IMR-90 (cell line): ENCODE data around the gene RASSF4.

Experiments
- CEBPB ChIP-seq: IDR thresholded peaks from 2 replicates; pipeline ENCODE4 v1.6.1; 2012; ENCODE audit warnings: low read depth, low read length, improper control_type of control experiment
- CHD1 ChIP-seq: IDR thresholded peaks from 2 replicates; pipeline ENCODE4 v1.6.1; 2012; ENCODE audit warnings: low read depth, low read length, improper control_type of control experiment
- FOS ChIP-seq: fragments of 150-350 bp; IDR thresholded peaks from 2 replicates; pipeline ENCODE4 v1.6.1; 2016; ENCODE audit warnings: low read depth, low read length
- MAFK ChIP-seq: IDR thresholded peaks from 2 replicates; pipeline ENCODE4 v1.6.1; 2012; ENCODE audit warnings: low read depth, low read length, improper control_type of control experiment
- MAZ ChIP-seq: IDR thresholded peaks from 2 replicates; pipeline ENCODE4 v1.6.1; 2012; ENCODE audit warnings: low read depth, mild to moderate bottlenecking, low read length, improper control_type of control experiment, moderate library complexity, borderline replicate concordance
- MXI1 ChIP-seq: IDR thresholded peaks from 2 replicates; pipeline ENCODE4 v1.6.1; 2012; ENCODE audit warnings: low read depth, mild to moderate bottlenecking, low read length, moderate library complexity, borderline replicate concordance
- POLR2A ChIP-seq: IDR thresholded peaks from 2 replicates; pipeline ENCODE4 v1.6.1; 2012; ENCODE audit warnings: mild to moderate bottlenecking, low read depth, low read length
- RAD21 ChIP-seq: IDR thresholded peaks from 2 replicates; pipeline ENCODE4 v1.6.1; 2012; ENCODE audit warnings: low read length, improper control_type of control experiment
- RCOR1 ChIP-seq: IDR thresholded peaks from 2 replicates; pipeline ENCODE4 v1.6.1; 2012; ENCODE audit warnings: mild to moderate bottlenecking, low read length, improper control_type of control experiment; ENCODE audit not compliant: insufficient replicate concordance
- RFX5 ChIP-seq: IDR thresholded peaks from 2 replicates; pipeline ENCODE4 v1.8.0; 2012; ENCODE audit warnings: low read depth, mild to moderate bottlenecking, low read length, moderate library complexity
- SMC3 ChIP-seq: fragments of 150-350 bp; IDR thresholded peaks from 2 replicates; pipeline ENCODE4 v1.6.1; 2016; ENCODE audit warnings: low read depth, mild to moderate bottlenecking, antibody characterized with exemption, low read length, moderate library complexity
- TF ChIP-seq, protein P1 (sequence below): conservative IDR thresholded peaks from 2 replicates; pipeline ENCODE4 v1.5.1; 2012; ENCODE audit warnings: mild to moderate bottlenecking, low read depth, low read length, improper control_type of control experiment

GRCh38 chr10:44965651-44966097 is 6.1 kb downstream of the RASSF4 start:
- no peak for TF ChIP-seq SMC3
- no peak for TF ChIP-seq MAFK
- TF ChIP-seq, protein P1, sequence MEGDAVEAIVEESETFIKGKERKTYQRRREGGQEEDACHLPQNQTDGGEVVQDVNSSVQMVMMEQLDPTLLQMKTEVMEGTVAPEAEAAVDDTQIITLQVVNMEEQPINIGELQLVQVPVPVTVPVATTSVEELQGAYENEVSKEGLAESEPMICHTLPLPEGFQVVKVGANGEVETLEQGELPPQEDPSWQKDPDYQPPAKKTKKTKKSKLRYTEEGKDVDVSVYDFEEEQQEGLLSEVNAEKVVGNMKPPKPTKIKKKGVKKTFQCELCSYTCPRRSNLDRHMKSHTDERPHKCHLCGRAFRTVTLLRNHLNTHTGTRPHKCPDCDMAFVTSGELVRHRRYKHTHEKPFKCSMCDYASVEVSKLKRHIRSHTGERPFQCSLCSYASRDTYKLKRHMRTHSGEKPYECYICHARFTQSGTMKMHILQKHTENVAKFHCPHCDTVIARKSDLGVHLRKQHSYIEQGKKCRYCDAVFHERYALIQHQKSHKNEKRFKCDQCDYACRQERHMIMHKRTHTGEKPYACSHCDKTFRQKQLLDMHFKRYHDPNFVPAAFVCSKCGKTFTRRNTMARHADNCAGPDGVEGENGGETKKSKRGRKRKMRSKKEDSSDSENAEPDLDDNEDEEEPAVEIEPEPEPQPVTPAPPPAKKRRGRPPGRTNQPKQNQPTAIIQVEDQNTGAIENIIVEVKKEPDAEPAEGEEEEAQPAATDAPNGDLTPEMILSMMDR, result no peak
- TF ChIP-seq RCOR1, result no peak
- no peak for TF ChIP-seq RFX5
- TF ChIP-seq POLR2A, result no peak
- TF ChIP-seq CEBPB, result no peak
- no peak for TF ChIP-seq RAD21
- no peak for TF ChIP-seq MXI1
- TF ChIP-seq MAZ, result no peak
- no peak for TF ChIP-seq FOS
- TF ChIP-seq CHD1, result no peak
